Fibroblast of skin of left biceps (primary cell): ENCODE data around the gene MAN1B1.

ENCODE experiments used
- DNase-seq, 2 experiments: peaks; one replicate each; pipeline ENCODE4 v3.0.0-alpha.2; 2013; ENCODE audit warnings: low read depth in 2 of 2

The MAN1B1 gene

GRCh38 chr9:137086531-137087408 is at the start of gene MAN1B1:
Gene MAN1B1 (plus strand): TSS chr9:137086985. CDS start chr9:137087000, 15 bp downstream.
- DNase-seq: peak; percentile 93 to 95

GRCh38 chr9:137037035-137037434 is 49.8 kb upstream of the MAN1B1 start:
- no peak for DNase-seq

- no peak for DNase-seq
Measured at GRCh38 chr9:137037483-137037882, 49.3 kb upstream of the MAN1B1 start.

GRCh38 chr9:137038916-137039315 is 47.9 kb upstream of the MAN1B1 start:
- no peak for DNase-seq

- no peak for DNase-seq
Measured at GRCh38 chr9:137039611-137040366, 47.0 kb upstream of the MAN1B1 start.

GRCh38 chr9:137040568-137040967 is 46.2 kb upstream of the MAN1B1 start:
- DNase-seq: no peak

- no peak for DNase-seq
Measured at GRCh38 chr9:137041124-137041523, 45.7 kb upstream of the MAN1B1 start.

GRCh38 chr9:137042751-137043727 is 43.7 kb upstream of the MAN1B1 start:
- no peak for DNase-seq

- DNase-seq: no peak
Measured at GRCh38 chr9:137044037-137044436, 42.7 kb upstream of the MAN1B1 start.

GRCh38 chr9:137044502-137045177 is 42.1 kb upstream of the MAN1B1 start:
- no peak for DNase-seq

GRCh38 chr9:137045294-137046087 is 41.3 kb upstream of the MAN1B1 start:
- no peak for DNase-seq

- DNase-seq: no peak
Measured at GRCh38 chr9:137046088-137046787, 40.5 kb upstream of the MAN1B1 start, which contains the start of gene NPDC1. Gene NPDC1 (minus strand): TSS chr9:137046177. CDS start chr9:137045989, 188 bp downstream.

GRCh38 chr9:137048655-137049543 is 37.9 kb upstream of the MAN1B1 start:
- no peak for DNase-seq

GRCh38 chr9:137049544-137050449 is 37.0 kb upstream of the MAN1B1 start:
- no peak for DNase-seq

- DNase-seq: no peak
Measured at GRCh38 chr9:137050570-137050969, 36.2 kb upstream of the MAN1B1 start.

GRCh38 chr9:137051145-137051724 is 35.5 kb upstream of the MAN1B1 start:
- no peak for DNase-seq

GRCh38 chr9:137052293-137052692 is 34.5 kb upstream of the MAN1B1 start:
- no peak for DNase-seq
